Measurements from ENCODE around the gene CCDC127. TPM values are rescaled to one million over a fixed set of nuclear protein-coding genes. Genes with fewer than 3 reads are reported as not detected.

CCDC127 gene
- total RNA-seq, 4 donors from 2014 or later = 4.5 to 7.2 (median 5.8) TPM

DNA sequence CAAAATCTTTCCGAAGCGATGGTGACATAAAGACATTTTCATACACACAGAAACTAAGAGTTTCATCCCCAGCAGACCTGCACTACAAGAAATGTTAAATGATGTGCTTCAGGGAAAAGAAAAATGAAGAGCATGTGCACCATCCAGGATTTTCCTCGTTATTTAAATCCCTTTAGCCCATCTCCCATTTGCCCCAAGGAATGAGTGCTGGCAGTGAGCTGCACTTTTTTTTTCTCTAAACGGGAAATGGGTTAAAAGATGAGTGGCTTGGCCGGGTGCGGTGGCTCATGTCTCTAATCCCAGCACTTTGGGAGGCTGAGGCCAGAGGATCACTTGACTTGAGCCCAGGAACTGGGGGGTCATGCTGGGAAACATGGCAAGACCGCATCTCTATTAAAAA is 33.5 kb downstream of the CCDC127 start:
- Histone ChIP-seq H3K4me1 (peaks cover 0 to 11% (median 0%) of the 10 kb centered on the region in 4 donors), H3K4me3 (no peak overlapping the region), H3K27me3 (peaks cover 0 to 20% of the 10 kb centered on the region in 2 donors), H3K9me3 (no peaks in the 10 kb centered on the region), H3K36me3 (no peaks in the 10 kb centered on the region), H3K27ac (no peak overlapping the region)
- no peak for DNase-seq (ENCODE audit: low spot score in 2 of 2)
- whole genome bisulfite sequencing, 2 donors = 71 to 77% methylated on average over 7 of the region's 7 CpGs
- TF ChIP-seq POLR2A (IDR thresholded peaks at IDR 0.05) (no peak), EP300 (IDR thresholded peaks at IDR 0.05) (no peak)
- TF ChIP-seq, protein P1, sequence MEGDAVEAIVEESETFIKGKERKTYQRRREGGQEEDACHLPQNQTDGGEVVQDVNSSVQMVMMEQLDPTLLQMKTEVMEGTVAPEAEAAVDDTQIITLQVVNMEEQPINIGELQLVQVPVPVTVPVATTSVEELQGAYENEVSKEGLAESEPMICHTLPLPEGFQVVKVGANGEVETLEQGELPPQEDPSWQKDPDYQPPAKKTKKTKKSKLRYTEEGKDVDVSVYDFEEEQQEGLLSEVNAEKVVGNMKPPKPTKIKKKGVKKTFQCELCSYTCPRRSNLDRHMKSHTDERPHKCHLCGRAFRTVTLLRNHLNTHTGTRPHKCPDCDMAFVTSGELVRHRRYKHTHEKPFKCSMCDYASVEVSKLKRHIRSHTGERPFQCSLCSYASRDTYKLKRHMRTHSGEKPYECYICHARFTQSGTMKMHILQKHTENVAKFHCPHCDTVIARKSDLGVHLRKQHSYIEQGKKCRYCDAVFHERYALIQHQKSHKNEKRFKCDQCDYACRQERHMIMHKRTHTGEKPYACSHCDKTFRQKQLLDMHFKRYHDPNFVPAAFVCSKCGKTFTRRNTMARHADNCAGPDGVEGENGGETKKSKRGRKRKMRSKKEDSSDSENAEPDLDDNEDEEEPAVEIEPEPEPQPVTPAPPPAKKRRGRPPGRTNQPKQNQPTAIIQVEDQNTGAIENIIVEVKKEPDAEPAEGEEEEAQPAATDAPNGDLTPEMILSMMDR (IDR thresholded peaks at IDR 0.05) = no peak

DNA sequence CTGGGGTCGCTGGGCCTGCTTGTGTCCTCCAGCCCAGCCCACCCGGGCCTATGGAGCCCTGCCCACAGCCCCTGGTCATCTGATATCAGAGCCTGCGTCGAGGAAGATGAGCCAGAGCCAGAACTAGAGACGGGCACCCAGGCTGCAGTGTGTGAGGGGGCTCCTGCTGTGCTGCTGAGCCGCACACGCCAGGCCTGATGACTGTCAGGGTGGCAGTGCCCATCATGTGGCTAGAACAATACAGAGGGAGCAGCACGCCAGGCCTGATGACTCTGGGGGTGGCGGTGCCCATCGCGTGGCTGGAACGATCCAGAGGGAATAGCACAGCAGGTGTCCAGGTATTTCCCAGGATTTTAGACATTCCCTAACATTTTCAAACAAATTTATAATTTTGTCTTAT is 35.8 kb downstream of the CCDC127 start:
- Histone ChIP-seq H3K27me3 (peaks cover 0 to 6% of the 10 kb centered on the region in 2 donors), H3K4me1 (no peaks in the 10 kb centered on the region), H3K27ac (no peak overlapping the region), H3K4me3 (no peak overlapping the region), H3K36me3 (no peaks in the 10 kb centered on the region), H3K9me3 (no peaks in the 10 kb centered on the region)
- TF ChIP-seq EP300 (IDR thresholded peaks at IDR 0.05) (no peak), POLR2A (IDR thresholded peaks at IDR 0.05) (no peak)
- TF ChIP-seq, protein P1 (IDR thresholded peaks at IDR 0.05) = no peak
- WGBS, 2 donors = 95 to 96% methylated on average over 12 of the region's 12 CpGs
- DNase-seq (ENCODE audit: low spot score in 2 of 2) = no peak

DNA sequence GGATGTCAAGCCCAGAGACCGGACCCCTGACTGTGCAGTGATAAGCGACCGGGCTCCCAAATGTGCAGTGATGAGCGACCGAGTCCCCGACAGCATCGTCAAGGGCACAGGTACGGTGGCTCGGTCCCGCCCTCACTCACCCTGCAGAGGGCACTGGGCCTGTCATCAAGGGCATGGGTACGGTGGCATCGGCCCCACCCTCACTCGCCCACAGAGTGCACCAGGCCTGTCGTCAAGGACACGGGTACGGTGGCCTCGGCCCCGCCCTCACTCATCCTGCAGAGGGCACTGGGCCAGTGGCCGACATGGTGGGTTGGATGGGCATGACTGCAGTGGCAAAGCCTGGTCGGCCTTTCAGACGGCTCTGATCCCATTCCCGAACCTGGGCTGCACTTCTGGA is 36.4 kb downstream of the CCDC127 start:
- H3K27me3 ChIP-seq = peaks cover 0 to under 1% of the 10 kb centered on the region in 2 donors
- WGBS, 2 donors = 90 to 95% methylated on average over 21 of the region's 22 CpGs

GRCh38 chr5:181160-181559 is 36.8 kb downstream of the CCDC127 start:
- Histone ChIP-seq H3K27me3 (no peaks in the 10 kb centered on the region), H3K27ac (no peak overlapping the region), H3K4me1 (no peaks in the 10 kb centered on the region), H3K9me3 (no peaks in the 10 kb centered on the region), H3K36me3 (no peaks in the 10 kb centered on the region), H3K4me3 (no peak overlapping the region)
- no peak for TF ChIP-seq POLR2A (IDR thresholded peaks at IDR 0.05)
- TF ChIP-seq, protein P1 (IDR thresholded peaks at IDR 0.05) = no peak
- no peak for DNase-seq (ENCODE audit: low spot score in 2 of 2)
- 81 to 85% methylated on average over 7 to 9 of the region's 9 CpGs for WGBS, 2 donors

More for the DNA sequence above, 36.4 kb downstream of the CCDC127 start:
- H3K4me3 ChIP-seq = no peak overlapping the region
- no peaks in the 10 kb centered on the region for H3K36me3 ChIP-seq
- no peaks in the 10 kb centered on the region for H3K4me1 ChIP-seq
- H3K9me3 ChIP-seq = no peaks in the 10 kb centered on the region
- TF ChIP-seq, protein P1 (IDR thresholded peaks at IDR 0.05) = no peak
- TF ChIP-seq EP300 (IDR thresholded peaks at IDR 0.05) (no peak), POLR2A (IDR thresholded peaks at IDR 0.05) (no peak)
- H3K27ac ChIP-seq = no peak overlapping the region
- no peak for DNase-seq (ENCODE audit: low spot score in 2 of 2)

- H3K4me3 ChIP-seq = no peak overlapping the region
- TF ChIP-seq, protein P1 (IDR thresholded peaks at IDR 0.05) = no peak
- TF ChIP-seq POLR2A (IDR thresholded peaks at IDR 0.05) (no peak), EP300 (IDR thresholded peaks at IDR 0.05) (no peak)
- H3K27ac ChIP-seq = no peak overlapping the region
- no peaks in the 10 kb centered on the region for H3K36me3 ChIP-seq
- H3K4me1 ChIP-seq = no peaks in the 10 kb centered on the region
- WGBS, 2 donors = 62 to 63% methylated on average over 13 of the region's 13 CpGs
- no peak for DNase-seq (ENCODE audit: low spot score in 2 of 2)
- no peaks in the 10 kb centered on the region for H3K9me3 ChIP-seq
- no peaks in the 10 kb centered on the region for H3K27me3 ChIP-seq
Measured at GRCh38 chr5:180286-180918, 37.6 kb downstream of the CCDC127 start.
